ENCODE measurements around the gene SMPDL3B.

DNA sequence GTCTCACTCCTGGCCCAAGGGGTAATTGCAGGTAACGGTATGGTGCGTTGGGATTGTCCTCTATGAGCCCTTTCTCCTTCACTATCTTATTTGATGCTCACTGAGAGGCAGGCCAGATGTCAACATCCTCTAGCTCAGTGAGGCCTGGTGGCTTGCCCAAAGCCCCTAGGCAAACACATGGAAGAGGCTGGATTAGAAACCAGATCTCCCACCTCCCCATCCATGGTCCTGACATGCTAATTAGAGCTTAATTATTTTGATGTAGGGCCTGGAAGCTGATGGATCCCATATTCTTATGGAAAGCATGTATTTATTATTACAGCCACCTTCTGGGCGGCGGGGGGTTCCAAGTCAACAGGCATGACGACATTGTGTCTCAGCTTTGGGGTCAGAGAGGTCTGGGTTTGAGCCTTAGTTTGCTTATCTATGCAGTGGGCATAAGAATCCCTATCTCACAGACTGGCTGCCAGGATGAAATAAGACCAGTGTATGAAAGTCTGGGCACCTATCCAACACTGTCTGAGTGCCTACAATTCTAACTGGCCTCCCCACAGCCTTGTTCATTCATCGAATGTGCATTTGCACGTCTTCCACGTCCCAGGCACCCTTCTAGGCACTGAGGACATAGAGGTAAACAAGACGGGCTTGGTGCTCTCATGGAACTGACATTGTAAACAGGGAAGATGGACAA lies 6.2 kb downstream of the SMPDL3B start:
- TF ChIP-seq, protein P1, sequence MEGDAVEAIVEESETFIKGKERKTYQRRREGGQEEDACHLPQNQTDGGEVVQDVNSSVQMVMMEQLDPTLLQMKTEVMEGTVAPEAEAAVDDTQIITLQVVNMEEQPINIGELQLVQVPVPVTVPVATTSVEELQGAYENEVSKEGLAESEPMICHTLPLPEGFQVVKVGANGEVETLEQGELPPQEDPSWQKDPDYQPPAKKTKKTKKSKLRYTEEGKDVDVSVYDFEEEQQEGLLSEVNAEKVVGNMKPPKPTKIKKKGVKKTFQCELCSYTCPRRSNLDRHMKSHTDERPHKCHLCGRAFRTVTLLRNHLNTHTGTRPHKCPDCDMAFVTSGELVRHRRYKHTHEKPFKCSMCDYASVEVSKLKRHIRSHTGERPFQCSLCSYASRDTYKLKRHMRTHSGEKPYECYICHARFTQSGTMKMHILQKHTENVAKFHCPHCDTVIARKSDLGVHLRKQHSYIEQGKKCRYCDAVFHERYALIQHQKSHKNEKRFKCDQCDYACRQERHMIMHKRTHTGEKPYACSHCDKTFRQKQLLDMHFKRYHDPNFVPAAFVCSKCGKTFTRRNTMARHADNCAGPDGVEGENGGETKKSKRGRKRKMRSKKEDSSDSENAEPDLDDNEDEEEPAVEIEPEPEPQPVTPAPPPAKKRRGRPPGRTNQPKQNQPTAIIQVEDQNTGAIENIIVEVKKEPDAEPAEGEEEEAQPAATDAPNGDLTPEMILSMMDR (IDR thresholded peaks at IDR 0.05), result no peak
- TF ChIP-seq POLR2A (IDR thresholded peaks at IDR 0.05) (no peak), POLR2AphosphoS5 (IDR thresholded peaks at IDR 0.05) (no peak), EP300 (IDR thresholded peaks at IDR 0.05) (no peak)

Data from stomach (tissue), 4 donors.